ENCODE results near the gene ANKRD10. TPM values are rescaled to one million over a fixed set of nuclear protein-coding genes. Genes with fewer than 3 reads are reported as not detected.

ANKRD10 gene
- total and polyA plus RNA-seq, 10 of the 15 experiments (the other 5 are each of a cell fraction or from before 2014, with no cell fraction given): 47.1 to 199 (median 97.2) TPM

- in situ Hi-C loops (cut with MboI): no loop called here
- FAIRE-seq (no peak), DNase-seq (ENCODE audit: low read depth, low spot score) (no peak), ATAC-seq (no peak)
- Histone ChIP-seq H2AFZ (ENCODE audit: control insufficient read depth, low read depth, low read length) (no peak overlapping the region), H3K36me3 (ENCODE audit: control insufficient read depth in 2 of 2, insufficient read depth in 2 of 2, low read length in 1 of 2) (no peaks in the 10 kb centered on the region), H3K9me3 (replicated peaks; ENCODE audit: control insufficient read depth, insufficient read depth, low read length) (no peaks in the 10 kb centered on the region), H3K4me3 (no peak overlapping the region), H4K20me1 (ENCODE audit: control insufficient read depth, insufficient read depth) (no peaks in the 10 kb centered on the region), H3K4me1 (ENCODE audit: control insufficient read depth, insufficient read depth, low read length) (no peaks in the 10 kb centered on the region), H3K4me2 (ENCODE audit: control insufficient read depth, insufficient read depth) (no peak overlapping the region), H3K79me2 (ENCODE audit: control insufficient read depth, insufficient read depth, low read length) (no peaks in the 10 kb centered on the region), H3K27ac (ENCODE audit: control insufficient read depth, insufficient read depth) (no peak overlapping the region), H3K27me3 (replicated peaks in 1 of 2; ENCODE audit: control insufficient read depth in 2 of 2, insufficient read depth in 2 of 2, low read length in 1 of 2) (no peaks in the 10 kb centered on the region), H3K9ac (ENCODE audit: control insufficient read depth, insufficient read depth, low read length) (no peak overlapping the region)
- WGBS (ENCODE audit: insufficient coverage, insufficient replicate concordance, low lambda C conversion rate, missing lambda C conversion rate): 44% methylated on average over 2 of the region's 2 CpGs
- RAD21 ChIA-PET (ENCODE audit: unreplicated experiment): no interaction called here
- no TSS peak for BruUV-seq (replicated peaks)
- SMC1A ChIA-PET (ENCODE audit: uncharacterized antibody, unreplicated experiment): no interaction called here
- CTCF ChIA-PET: no interaction called here
- intact Hi-C loops (cut with micrococcal nuclease; ENCODE audit: unreplicated experiment): loop anchor here (10.0 kb wide), 1 partner anchor 218 kb away; no protein-coding TSS in a partner anchor
- POLR2A ChIA-PET: no interaction called here
- TF ChIP-seq, protein P1, sequence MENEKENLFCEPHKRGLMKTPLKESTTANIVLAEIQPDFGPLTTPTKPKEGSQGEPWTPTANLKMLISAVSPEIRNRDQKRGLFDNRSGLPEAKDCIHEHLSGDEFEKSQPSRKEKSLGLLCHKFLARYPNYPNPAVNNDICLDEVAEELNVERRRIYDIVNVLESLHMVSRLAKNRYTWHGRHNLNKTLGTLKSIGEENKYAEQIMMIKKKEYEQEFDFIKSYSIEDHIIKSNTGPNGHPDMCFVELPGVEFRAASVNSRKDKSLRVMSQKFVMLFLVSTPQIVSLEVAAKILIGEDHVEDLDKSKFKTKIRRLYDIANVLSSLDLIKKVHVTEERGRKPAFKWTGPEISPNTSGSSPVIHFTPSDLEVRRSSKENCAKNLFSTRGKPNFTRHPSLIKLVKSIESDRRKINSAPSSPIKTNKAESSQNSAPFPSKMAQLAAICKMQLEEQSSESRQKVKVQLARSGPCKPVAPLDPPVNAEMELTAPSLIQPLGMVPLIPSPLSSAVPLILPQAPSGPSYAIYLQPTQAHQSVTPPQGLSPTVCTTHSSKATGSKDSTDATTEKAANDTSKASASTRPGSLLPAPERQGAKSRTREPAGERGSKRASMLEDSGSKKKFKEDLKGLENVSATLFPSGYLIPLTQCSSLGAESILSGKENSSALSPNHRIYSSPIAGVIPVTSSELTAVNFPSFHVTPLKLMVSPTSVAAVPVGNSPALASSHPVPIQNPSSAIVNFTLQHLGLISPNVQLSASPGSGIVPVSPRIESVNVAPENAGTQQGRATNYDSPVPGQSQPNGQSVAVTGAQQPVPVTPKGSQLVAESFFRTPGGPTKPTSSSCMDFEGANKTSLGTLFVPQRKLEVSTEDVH (IDR thresholded peaks at IDR 0.05; ENCODE audit: low read depth, partially characterized antibody): no peak
- TF ChIP-seq TARDBP (IDR thresholded peaks at IDR 0.05; ENCODE audit: borderline replicate concordance): no peak
- TF ChIP-seq, protein P2, sequence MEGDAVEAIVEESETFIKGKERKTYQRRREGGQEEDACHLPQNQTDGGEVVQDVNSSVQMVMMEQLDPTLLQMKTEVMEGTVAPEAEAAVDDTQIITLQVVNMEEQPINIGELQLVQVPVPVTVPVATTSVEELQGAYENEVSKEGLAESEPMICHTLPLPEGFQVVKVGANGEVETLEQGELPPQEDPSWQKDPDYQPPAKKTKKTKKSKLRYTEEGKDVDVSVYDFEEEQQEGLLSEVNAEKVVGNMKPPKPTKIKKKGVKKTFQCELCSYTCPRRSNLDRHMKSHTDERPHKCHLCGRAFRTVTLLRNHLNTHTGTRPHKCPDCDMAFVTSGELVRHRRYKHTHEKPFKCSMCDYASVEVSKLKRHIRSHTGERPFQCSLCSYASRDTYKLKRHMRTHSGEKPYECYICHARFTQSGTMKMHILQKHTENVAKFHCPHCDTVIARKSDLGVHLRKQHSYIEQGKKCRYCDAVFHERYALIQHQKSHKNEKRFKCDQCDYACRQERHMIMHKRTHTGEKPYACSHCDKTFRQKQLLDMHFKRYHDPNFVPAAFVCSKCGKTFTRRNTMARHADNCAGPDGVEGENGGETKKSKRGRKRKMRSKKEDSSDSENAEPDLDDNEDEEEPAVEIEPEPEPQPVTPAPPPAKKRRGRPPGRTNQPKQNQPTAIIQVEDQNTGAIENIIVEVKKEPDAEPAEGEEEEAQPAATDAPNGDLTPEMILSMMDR (IDR thresholded peaks at IDR 0.05 in 2 of 3, conservative IDR thresholded peaks at IDR 0.05 in 1 of 3; ENCODE audit: control insufficient read depth in 2 of 3, extremely low read depth in 1 of 3, insufficient read depth in 1 of 3, low read depth in 3 of 3, low read length in 3 of 3): no peak
Observed at GRCh38 chr13:110836605-110836903, 78.3 kb downstream of the ANKRD10 start.
